ENCODE data around the gene MSANTD7.

GRCh38 chr10:14879124-14879927 is 41.2 kb downstream of the MSANTD7 start:
- TF ChIP-seq POLR2AphosphoS5 (IDR thresholded peaks at IDR 0.05; ENCODE audit: low read depth, low read length) (no peak), TAF1 (IDR thresholded peaks at IDR 0.05; ENCODE audit: low read depth, low read length) (no peak)
